Heart left ventricle (tissue), 16 donors: Measurements from ENCODE around the gene NANOS2. TPM values are rescaled to one million over a fixed set of nuclear protein-coding genes. Genes with fewer than 3 reads are reported as not detected.

Experiments
- ATAC-seq, 4 donors: fragments of 200-7000 bp; cut with Tn5 transposase; one replicate each; pipeline ENCODE4 v1.9.1; 2020 to 2022; ENCODE audit warnings: moderate library complexity in 4 of 4, mild to moderate bottlenecking in 3 of 4, moderate number of reproducible peaks in 1 of 4
- DNase-seq, 5 donors: peaks; one replicate each; pipeline ENCODE4 v3.0.0-alpha.2; 2020
- H3K27ac ChIP-seq, 12 donors: fragments of 200-600 bp; sonication (generic) in 4 of 12; one replicate each; pipeline versions ENCODE4 v1.5.0 to v1.8.0; 2016 to 2022; ENCODE audit warnings: mild to moderate bottlenecking in 2 of 12
- H3K27me3 ChIP-seq, 9 donors: fragments of 200-600 bp; sonication (generic) in 2 of 9; one replicate each; pipeline versions ENCODE4 v1.5.1 to v1.8.0; 2016 to 2022; ENCODE audit warnings: mild to moderate bottlenecking in 3 of 9
- H3K36me3 ChIP-seq, 9 donors: fragments of 200-600 bp; sonication (generic) in 2 of 9; one replicate each; pipeline versions ENCODE4 v1.5.0 to v1.8.0; 2018 to 2022; ENCODE audit warnings: mild to moderate bottlenecking in 2 of 9
- H3K4me1 ChIP-seq, 12 donors: fragments of 200-600 bp; sonication (generic) in 4 of 12; one replicate each; pipeline versions ENCODE4 v1.5.0 to v1.8.0; 2016 to 2022; ENCODE audit warnings: mild to moderate bottlenecking in 3 of 12
- H3K4me3 ChIP-seq, 12 donors: fragments of 200-600 bp; sonication (generic) in 4 of 12; one replicate each; pipeline versions ENCODE4 v1.5.0 to v1.8.0; 2017 to 2022; ENCODE audit warnings: mild to moderate bottlenecking in 9 of 12, moderate library complexity in 4 of 12
- H3K9me3 ChIP-seq, 12 donors: fragments of 200-600 bp; sonication (generic) in 4 of 12; one replicate each; pipeline versions ENCODE4 v1.5.0 to v1.8.0; 2016 to 2022; ENCODE audit warnings: mild to moderate bottlenecking in 1 of 12
- CTCF ChIP-seq, 12 donors: fragments of 200-600 bp; sonication (generic) in 4 of 12; IDR thresholded peaks; one replicate each; pipeline versions ENCODE4 v1.5.0 to v1.8.0; 2018 to 2022; ENCODE audit warnings: antibody characterized with exemption in 12 of 12, mild to moderate bottlenecking in 5 of 12
- POLR2A ChIP-seq, 2 donors: fragments of 450-650 bp; IDR thresholded peaks; one replicate each; pipeline ENCODE4 v1.6.1; 2017; ENCODE audit warnings: antibody characterized with exemption in 2 of 2, mild to moderate bottlenecking in 2 of 2, moderate library complexity in 2 of 2
- WGBS, 4 donors: extraction: QIAGEN DNeasy Blood & Tissue Kit in 2 of 4; methylation state at CpG; one replicate each; pipeline versions ENCODE4 v1.1.5 to v1.1.7; 2013 to 2018; 5-methylcytosine and 5-hydroxymethylcytosine counted together
- intact Hi-C, 10 donors: fragments of 100-400 bp; cut with DNase I; formaldehyde crosslinking; loops; one replicate each; pipeline versions ENCODE4 v1.11.1 to v1.14.2; 2022
- polyA plus RNA-seq, 2 donors: library from polyadenylated mRNA; stranded (reverse); fragments of 200-250 nt; gene quantifications; one replicate each; pipeline ENCODE4 v1.2.3, GENCODE V29; 2013
- total RNA-seq, 9 donors: library from RNA; depleted of rRNA in 2 of 9; stranded (reverse); fragments of >200 nt in 2 of 9; fragmentation: NEBNext Ultra II Directional in 3 of 9; extraction: Animal tissue kit (Norgen Biotek cat#: 25700) in 3 of 9; gene quantifications; one replicate each; pipeline versions ENCODE4 v1.1.0 to v1.2.4, GENCODE V29; 2016 to 2023
- donor health status: ischemic (EF 13 %, LVEDD 7.1; RV severe dilation, severe dysfunction).
- donor health status: healthy with polysubstance abuse.
- donor health status: DM: no; HTN: yes; CAD: no.
- donor health status: DM: no; HTN: no; CAD: no.
- donor health status: ischemic (EF 25% LVEDD 6.9; RV normal size, moderate dysfunction).
- donor health status: ischemic (EF 25% LVEDD 5.7; RV mildly dilated, moderate dysfunction).
- donor health status: healthy.
- donor health status: DM: yes; HTN: yes; CAD: no.
- donor health status: ischemic (EF 35%, LVEDD 5.7; RV mildly dilated, moderate dysfunction).
- donor health status: nonischemic (EF 11% LVEDD 7.7; RV severe dilation, severe dysfunction).
- donor health status: DM: yes; HTN: yes; CAD: no.
- donor health status: PGD.
- donor health status: ischemic (EF 29% LVEDD 5.4; RV normal size, mild dysfunction).
- donor health status: nonischemic (EF 23%, LVEDD 6.1; RV moderate dilation, normal function).

The NANOS2 gene
- total and polyA plus RNA-seq, 11 donors = not detected

- Histone ChIP-seq H3K9me3 (no peaks in the 10 kb centered on the region), H3K36me3 (peaks cover 0 to 6% (median 0%) of the 10 kb centered on the region in 9 donors), H3K4me3 (no peak overlapping the region), H3K4me1 (peaks cover 0 to 51% (median 28%) of the 10 kb centered on the region in 12 donors), H3K27me3 (peaks cover 0 to 28% (median 5%) of the 10 kb centered on the region in 9 donors), H3K27ac (peak overlapping the region in 10 of 12 donors; percentile 12 to 83 (median 44))
- 45 to 55% (median 51%) methylated on average over 8 of the region's 8 CpGs for WGBS, 4 donors
- TF ChIP-seq POLR2A (IDR thresholded peaks at IDR 0.05) = no peak
- no peak for TF ChIP-seq CTCF (IDR thresholded peaks at IDR 0.05)
- intact Hi-C loops = no loop called here
- ATAC-seq = no peak
- no peak for DNase-seq
Measured at GRCh38 chr19:45959517-45960025, 45.0 kb upstream of the NANOS2 start.

- WGBS, 4 donors = 39 to 53% (median 52%) methylated on average over 11 to 12 of the region's 12 CpGs
- ATAC-seq (peak; percentile 12 to 50 (median 26)), DNase-seq (no peak)
- no peak overlapping the region for H3K4me3 ChIP-seq
- no peaks in the 10 kb centered on the region for H3K9me3 ChIP-seq
- TF ChIP-seq POLR2A (IDR thresholded peaks at IDR 0.05) (no peak), CTCF (IDR thresholded peaks at IDR 0.05) (no peak)
- intact Hi-C loops = no loop called here
- H3K27me3 ChIP-seq = peaks cover 0 to 33% (median 5%) of the 10 kb centered on the region in 9 donors
- peaks cover 0 to 6% (median 0%) of the 10 kb centered on the region in 9 donors for H3K36me3 ChIP-seq
- H3K4me1 ChIP-seq = peaks cover 0 to 54% (median 29%) of the 10 kb centered on the region in 12 donors
- peak overlapping the region in 11 of 12 donors; percentile 12 to 83 (median 43) for H3K27ac ChIP-seq
Measured at GRCh38 chr19:45958769-45959516, 44.4 kb upstream of the NANOS2 start.

GRCh38 chr19:45958320-45958719 lies 43.7 kb upstream of the NANOS2 start:
- DNase-seq (no peak), ATAC-seq (no peak)
- 88 to 96% (median 95%) methylated on average over 6 of the region's 6 CpGs for WGBS, 4 donors
- Histone ChIP-seq H3K27ac (peak overlapping the region in 11 of 12 donors; percentile 12 to 83 (median 43)), H3K4me1 (peaks cover 0 to 60% (median 33%) of the 10 kb centered on the region in 12 donors), H3K36me3 (peaks cover 0 to 6% (median 0%) of the 10 kb centered on the region in 9 donors), H3K4me3 (no peak overlapping the region), H3K9me3 (no peaks in the 10 kb centered on the region), H3K27me3 (peaks cover 0 to 38% (median 10%) of the 10 kb centered on the region in 9 donors)
- no peak for TF ChIP-seq POLR2A (IDR thresholded peaks at IDR 0.05)
- TF ChIP-seq CTCF (IDR thresholded peaks at IDR 0.05) = no peak
- intact Hi-C loops = no loop called here

- peaks cover 0 to 41% (median 12%) of the 10 kb centered on the region in 9 donors for H3K27me3 ChIP-seq
- intact Hi-C loops = loop anchor here in 2 of 10 donors (1.0 to 2.0 kb wide), 2 partner anchors 15 kb away; no protein-coding TSS in a partner anchor
- peak overlapping the region; percentile 41 to 86 (median 76) for H3K27ac ChIP-seq
- TF ChIP-seq CTCF (IDR thresholded peaks at IDR 0.05) = no peak
- no peak for TF ChIP-seq POLR2A (IDR thresholded peaks at IDR 0.05)
- peak; percentile 76 to 87 (median 77) for DNase-seq
- peaks cover 0 to 11% (median 0%) of the 10 kb centered on the region in 9 donors for H3K36me3 ChIP-seq
- ATAC-seq = peak; percentile 81 to 92 (median 86)
- WGBS, 4 donors = 36 to 42% (median 39%) methylated on average over 13 of the region's 13 CpGs
- no peak overlapping the region for H3K4me3 ChIP-seq
- peaks cover 0 to 61% (median 33%) of the 10 kb centered on the region in 12 donors for H3K4me1 ChIP-seq
- H3K9me3 ChIP-seq = no peaks in the 10 kb centered on the region
Measured at GRCh38 chr19:45955905-45956608, 41.5 kb upstream of the NANOS2 start.
